ENCODE data around the gene POC1A.
A peak's percentile ranks its signal among the peaks of the same experiment; 100 is the strongest.

The POC1A gene

DNA sequence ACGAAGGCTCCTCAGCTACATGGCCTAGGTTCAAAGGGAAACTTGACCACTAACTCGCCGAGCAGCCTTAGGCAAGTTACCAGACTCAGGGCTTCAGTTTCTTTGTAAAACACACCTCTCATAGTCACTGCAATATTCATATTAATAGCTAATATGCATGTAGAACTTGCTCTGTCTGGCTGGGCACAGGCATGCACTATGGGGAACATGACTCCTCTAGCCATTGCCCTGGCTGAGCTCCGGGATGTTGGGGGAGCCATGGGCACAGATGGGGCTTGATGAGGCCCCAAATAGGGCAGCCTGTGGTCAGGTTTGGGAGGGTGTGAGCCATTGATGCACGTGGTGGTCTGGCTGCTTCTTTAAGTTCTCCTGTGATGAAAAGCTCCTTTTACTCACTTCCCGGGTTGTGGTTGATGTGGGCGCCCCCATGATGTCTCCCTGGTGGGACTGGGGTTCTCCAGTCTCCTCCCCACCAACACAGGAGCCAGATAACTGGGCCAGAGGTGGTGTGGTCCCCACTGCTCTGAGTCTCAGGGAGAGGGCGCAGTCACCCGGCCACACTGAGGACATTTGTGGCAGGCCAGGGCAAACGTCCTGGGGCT lies 68.4 kb downstream of the POC1A start:
- no peak for DNase-seq (ENCODE audit: low spot score)

DNA sequence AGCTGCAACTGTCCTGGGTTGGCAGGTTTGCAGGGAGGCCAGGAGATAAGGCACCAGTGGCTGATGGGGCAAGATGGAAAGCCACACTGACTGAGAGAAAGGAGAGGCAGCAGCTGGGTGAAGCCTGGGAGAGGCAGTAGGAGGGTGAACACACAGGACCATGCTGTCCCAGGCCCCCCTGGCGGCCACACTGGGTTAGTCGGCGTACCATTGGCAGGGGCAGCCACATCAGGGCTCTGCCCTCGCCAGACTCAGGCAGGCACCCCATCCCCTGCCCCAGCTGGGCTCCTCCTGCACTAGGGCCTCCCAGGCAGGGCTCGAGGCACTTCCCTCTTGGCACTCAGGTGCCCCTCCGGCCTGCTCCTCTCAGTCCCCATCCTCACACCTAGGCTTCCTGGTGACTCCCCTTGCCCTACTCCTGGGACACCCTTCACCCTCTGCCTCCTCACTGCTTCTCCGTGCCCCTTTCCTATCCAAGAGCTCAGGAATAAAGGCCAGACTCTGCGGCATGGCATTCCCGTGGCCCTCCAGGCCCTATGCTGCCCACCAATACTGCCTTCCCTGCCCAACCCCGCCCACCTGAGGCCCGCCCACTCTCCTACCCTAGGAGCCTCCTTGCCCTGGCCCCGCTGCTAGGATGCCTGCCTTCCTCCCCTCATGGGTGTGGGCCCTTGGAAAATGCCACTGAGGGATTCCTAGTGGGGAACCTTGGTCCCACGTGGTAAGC lies 69.1 kb downstream of the POC1A start:
- no peak for DNase-seq (ENCODE audit: low spot score)

DNA sequence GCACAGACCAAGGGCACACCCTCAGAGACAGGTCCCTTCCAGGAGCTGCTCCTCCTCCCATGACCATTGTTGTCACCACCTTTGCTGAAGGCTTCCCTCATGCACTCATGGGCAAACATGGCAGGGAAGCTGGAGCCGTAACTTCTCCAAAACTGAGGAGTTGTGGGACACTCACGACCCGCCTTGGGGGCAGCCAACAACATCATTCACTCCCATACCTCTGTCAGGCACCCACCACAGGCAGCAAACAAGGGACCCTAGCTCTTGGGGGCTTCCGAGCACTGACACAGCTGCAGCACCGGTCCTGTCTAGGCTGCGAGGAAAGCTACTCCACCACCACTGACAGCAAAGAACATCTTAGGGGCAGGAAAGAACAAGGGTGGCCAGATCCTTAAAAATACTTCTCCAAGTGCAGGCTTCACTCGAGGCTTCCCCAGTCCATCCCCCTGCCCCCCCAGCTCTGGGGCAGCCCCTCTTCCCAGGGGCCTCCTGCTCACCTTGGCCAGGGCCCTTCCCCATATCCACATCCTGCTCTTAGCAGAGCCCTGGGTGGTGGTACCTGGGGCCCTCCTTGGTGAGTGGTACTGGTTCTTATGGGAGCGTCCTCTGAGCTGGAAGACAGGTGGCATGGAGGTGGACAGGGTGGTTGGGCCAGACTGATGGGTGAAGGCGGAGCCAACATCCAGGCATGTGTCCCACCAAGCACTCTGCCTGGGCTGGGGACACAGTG lies 69.8 kb downstream of the POC1A start:
- no peak for DNase-seq (ENCODE audit: low spot score)

DNA sequence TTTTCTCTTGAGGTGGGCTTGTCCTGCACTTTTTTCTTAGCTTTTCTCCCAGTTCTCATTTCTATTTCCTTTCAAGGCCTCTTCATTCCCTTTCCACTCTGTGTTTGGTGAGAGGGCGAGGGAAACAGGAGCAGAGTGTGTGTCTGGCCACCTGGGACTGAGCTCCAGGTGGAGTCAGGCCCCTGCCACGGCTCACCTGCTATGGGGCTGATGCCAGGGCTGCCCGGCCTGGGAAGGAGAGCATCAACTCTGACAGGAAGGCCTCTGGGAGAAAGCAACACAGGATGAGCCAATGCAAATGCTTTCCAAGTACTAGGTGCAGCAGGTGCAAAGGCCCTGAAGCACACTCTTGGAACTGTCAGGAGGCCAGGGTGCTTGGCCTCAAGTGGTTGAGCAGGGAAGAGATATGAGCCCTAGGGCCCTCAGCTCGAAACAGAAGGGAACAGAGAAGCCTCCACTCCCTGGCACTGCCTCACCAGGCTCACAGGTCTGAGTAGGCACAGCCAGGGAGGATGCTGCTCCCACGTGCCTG lies 70.6 kb downstream of the POC1A start:
- DNase-seq (ENCODE audit: low spot score), result no peak

DNA sequence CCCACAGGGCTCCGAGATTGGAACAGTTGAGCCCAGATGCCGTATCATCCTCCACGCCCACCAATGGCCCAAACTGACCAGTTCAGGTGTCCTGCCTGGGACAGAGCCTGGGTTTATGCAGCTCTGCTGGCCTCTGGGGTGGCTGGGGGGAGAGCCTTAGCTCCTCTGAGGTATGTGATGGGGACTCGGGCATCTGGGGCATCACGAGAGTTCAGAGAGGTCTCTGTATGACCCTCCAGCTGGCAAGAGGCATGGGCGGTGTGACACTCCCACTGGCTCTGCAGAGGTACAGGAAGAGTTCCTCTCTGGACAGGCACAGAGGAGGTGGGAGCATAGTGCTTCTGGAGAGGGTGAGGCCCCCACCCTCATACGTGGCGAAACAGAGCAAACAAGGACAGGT lies 71.3 kb downstream of the POC1A start:
- DNase-seq (ENCODE audit: low spot score), result no peak

DNA sequence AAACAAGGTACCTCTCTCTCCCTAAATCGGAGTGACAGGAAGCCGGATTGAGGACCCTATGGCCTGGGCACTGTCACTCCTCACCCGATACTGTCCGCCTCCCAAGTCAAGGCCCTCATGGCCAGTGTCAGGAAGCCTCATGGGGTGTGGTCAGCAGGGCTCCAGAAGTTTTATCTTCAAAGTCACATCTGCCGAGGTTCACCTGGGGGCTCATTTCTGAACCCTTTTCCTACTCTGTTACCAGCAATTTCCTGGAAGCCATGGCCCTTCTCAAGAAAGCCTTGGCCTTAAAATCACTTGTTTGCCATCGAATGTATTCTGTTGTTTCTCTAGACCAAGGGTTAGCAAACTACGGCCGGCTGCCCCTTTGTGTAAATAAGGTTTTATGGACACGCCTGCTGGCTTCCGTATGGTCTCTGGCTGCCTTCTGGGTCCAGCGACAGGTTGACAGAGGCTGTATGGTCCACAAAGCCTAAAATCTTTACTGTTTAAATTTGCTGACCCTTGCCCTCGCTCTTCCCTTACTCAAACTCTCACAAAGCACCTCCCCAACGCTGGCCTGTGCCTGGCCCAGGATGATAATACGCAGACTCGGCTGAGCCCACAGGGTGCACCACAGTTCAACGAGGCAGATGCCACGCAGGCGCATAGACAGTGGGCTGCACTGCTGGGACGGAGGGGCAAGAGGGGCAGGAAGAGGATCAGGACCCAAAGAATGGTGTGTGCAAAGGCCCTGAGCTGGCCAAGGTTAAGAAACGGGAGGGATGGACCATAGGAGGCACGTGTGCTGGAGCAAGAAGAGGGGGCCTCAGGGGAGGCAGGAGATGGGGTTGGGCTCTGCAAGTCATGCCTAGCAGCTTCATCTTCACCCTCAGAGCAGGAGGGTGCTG lies 73.1 kb downstream of the POC1A start:
- DNase-seq (ENCODE audit: low spot score), result no peak

DNA sequence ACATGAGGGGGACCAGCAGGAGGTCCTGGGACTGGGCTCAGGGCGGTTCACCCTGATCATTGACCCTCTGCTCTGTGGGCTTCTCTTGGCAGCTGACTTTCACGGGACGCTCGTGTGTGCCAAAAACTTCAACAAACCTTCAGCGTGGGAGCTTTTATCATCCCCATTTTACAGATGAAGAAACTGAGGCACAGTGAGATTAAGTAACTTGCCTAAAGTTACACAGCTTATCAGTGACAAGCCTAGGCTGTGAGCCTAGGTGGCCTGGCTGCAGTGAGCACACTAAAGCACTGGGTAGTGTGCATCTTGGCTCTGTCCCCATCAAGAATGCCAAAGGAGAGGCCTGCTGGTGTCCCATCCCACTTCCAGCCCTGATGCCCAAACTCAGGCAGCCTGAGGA lies 74.3 kb downstream of the POC1A start:
- DNase-seq (ENCODE audit: low spot score), result no peak

DNA sequence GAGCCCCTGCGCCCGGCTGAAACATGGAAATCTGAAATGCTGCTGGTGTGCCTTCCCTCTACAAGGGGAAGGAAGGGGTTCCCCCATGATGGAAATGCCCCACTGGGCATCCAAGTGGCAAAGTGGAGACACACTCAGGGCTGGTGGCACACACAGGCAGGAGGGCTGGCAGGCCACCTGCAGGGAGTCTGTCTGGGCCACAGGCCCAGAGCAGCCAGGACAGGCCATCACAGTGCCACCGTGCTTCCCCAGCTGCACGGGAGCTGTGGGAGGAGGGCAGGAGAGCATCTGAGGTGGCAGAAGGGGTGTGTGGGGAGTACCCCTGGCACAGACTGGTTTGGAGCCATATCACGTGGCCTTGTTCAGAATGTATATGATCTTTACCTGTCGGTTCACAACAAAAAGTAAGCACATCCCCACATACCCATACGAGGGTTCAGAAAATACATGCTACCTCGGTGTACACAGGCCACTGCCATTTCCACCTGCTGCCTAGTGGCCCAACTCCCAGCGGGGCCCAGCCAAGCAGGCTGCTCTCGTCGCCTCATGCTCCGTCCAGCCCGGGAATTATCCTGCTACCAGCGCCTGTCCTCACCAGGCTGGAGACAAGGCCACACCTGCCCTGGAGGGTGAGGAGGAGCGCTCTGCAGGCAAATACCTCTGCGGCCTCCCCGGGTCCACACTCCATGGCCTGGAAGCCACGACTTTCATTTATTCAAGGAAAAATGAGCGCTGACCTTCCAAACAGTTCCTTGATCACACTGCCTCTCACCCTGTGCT lies 75.3 kb downstream of the POC1A start:
- no peak for DNase-seq (ENCODE audit: low spot score)

DNA sequence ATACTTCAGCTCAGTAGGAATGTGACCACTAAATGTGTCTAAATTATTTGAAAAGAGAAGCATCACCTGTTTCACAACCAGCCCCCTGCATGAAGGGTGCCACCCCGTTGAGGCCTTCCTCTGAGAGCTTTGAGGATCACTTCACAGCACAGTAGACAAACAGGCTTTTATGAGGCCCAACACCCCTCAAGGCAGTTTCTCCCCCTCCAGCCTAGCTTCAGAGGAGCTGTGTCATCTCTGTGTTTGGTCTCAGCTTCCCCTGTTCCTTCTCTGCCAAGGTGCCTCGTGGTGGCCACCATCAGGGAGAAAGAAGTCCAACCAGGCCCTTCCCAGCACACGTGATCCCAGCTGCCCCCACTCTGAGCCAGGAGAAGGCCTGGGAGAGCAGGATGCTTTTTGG lies 76.3 kb downstream of the POC1A start:
- DNase-seq (ENCODE audit: low spot score), result no peak

DNA sequence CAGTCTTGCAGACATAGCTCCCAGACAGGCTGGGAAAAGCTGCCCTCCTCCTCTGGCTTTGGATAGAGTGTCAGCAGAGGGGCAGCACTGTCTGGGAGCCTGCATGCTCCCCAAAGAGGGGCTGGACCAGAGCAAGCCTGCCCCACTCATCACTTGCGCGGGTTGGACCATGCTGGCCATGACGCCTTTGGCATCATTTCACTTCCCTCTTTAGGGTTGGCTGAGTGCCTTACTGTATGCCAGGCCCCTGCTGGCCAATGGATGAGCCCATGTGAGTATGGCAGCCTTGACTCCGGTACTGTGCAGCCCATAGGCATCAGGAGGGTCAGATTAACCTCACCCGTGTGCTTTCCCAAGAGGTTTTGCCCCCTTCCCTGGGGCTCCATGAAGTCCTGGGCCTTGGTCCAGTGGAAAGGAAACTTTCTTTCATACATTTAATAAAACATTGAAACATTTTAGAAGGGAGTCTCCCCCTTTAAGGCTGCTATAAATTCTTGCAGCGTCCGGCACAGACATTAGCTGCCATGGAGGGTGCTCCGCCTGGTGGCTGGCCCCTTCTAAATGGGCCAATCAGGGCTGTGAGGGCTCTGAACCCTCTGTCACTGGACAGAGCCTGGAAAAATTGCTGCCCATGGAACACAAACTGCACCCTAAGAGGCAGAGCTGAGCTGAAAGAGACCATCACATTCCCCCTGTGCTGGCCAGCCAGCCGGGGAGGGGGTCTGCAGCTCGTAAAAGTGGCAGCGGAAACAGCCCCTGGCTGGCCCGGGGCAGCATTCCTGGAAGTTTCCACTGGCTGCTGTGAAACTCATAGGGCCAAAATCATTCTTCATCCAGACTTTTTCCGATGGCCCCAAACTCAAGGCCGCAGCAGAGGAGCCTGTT lies 77.1 kb downstream of the POC1A start:
- peak; percentile 14 for DNase-seq (ENCODE audit: low spot score)

DNA sequence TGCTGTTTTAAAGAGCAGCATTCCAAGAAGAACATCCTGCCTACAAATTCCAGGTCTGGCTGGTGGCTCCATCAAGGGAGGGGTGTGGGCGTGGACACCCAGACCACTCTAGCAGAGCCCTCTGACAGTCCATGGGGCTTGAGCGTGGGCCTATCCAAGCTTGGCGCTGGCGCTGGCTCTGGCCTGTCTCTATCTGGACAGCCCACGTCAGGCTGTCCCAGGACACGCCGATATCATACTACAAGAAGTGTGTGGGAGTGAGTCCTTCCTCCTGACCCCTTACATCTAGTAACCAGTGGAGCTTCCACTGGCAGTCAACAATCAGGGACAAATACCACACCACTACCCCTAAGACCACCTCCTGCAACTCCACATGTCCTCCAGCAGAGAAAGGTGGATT lies 80.7 kb downstream of the POC1A start:
- no peak for DNase-seq (ENCODE audit: low spot score)

DNA sequence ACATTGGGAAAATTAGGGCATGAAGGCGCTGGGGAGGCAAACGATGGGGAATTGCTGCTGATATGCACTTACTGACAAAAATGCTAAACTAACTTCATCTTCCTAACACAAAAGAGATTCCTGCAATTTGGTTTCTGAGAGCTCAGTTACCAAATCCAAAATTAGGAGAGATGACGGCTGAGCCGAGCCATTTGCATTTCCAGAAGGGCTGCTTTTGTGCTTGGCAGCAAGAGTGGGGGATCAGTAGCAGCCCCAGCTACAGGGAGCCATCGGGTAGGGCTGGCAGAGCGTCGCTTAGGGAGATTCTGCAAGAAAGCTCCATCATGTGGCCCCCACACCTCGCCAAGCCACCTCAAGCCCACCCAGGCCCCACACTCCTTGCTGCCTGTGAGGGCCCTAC lies 81.8 kb downstream of the POC1A start:
- DNase-seq (ENCODE audit: low spot score), result no peak

DNA sequence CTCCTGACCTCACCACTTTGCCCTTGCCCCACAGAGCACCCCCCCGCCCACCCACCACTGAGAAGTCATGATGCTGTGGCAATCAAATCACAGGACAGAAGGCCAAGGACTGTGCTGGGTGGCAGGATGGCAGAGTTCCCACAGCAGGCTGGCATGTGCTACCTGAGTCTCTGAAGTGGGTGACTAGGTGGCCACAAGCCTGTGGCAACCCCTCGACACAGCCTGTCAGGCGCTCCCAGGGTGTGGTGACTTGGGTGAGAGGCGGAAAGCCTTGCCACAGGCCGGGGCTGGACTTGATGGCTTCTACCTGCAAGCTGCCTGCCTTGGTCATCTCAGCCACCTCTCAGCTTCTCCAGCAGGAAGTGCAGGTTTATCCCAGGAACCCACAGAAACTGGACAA lies 82.2 kb downstream of the POC1A start:
- no peak for DNase-seq (ENCODE audit: low spot score)

DNA sequence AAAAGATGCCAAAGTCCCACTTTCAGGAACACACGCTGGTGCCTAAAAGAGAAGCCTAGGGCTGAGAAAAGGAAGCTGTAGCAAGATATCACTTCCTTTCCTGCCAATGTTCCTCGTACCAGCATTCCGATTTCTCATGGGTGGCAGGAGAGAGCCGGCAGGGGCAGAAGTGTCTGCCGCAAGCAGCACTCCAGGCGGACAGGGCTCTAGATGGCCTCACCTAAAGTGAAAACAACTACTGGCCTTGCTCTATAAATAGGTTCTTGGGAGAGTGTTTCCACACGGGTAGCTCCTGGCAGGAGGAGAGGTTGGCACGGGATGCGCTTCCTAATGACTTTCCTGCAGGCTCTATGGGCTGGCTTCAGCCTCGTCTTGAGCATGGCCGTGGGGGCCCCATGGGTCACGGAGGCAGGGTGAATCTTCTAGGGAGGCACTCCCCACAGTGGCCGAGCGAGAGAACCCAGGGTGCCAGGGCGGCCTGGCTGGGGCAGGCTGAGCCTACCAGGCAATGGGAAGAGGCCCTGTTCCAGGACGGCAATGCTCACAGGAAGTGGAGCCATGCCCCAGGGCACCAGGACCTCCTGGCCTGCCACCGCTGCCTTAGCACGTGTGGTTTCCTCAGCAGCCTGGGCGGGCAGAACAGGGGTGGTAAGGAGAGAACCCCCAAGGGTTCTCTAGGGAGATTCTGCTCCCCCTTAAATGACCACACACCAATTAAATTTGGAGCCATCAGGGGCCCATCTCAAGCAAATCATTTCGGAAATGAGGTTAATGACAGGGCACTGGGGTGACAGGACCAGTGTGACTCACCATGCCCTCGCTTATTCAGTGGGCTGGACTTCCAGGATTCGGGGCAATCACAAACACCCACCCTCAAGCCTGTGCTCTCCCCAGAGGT lies 83.2 kb downstream of the POC1A start:
- DNase-seq (ENCODE audit: low spot score), result peak; percentile 67

DNA sequence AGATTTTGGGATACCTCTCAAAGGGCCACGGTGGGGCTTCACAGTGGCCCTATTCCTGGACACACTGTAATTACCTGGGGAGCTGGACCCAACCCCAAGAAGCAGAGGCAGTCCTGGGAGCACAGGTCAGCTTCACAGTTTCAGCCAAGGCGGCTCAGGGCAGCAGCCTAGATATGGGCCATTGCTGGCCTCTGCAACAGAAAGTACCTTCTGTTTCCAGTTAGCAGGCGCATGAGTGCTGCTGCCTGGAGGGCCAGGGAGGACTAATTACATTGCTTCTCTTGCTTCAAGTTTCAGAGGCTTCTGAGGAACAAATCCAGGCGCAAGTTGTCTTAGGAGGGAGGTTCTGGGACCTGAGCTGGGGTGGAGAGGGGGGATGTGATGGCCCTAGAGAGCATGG lies 84.4 kb downstream of the POC1A start:
- no peak for DNase-seq (ENCODE audit: low spot score)

DNA sequence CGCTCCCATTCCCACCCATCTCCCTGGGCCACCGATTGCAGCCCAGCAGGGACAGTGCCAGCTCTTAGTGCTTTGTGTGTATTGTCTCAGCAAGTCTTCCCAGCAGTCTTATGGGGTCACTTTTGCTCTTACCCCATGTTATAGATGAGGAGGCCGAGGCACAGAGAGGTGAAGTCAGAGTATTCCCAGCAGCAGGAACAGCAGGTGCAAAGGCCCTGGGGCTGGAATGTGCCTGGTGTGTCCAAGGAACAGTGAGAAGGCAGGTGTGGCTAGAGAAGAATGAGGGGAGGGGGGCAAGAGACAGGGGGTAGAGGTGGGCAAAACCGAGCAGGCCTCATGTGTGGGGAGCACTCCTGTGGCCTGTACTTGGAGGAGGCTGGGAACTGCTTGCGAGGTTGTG lies 85.1 kb downstream of the POC1A start:
- no peak for DNase-seq (ENCODE audit: low spot score)

DNA sequence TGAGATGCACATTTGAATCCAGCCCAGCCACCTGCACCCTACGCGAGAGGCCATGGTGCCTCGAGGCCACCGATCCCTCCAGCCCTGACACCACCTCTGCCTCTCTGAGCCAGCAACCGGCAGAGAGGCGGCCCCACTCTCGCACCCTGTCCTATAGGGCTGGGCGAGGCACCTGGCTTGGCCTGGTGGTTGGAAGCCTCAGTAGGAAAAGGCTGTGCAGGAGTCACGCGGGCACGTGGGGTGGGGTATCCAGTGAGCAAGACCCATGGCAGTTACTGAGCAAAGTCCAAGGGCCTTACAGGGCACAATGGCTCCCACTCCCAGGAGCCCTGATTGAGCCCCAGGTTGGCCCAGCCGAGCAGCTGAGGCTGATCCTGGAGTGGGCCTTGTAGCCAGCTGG lies 85.5 kb downstream of the POC1A start:
- DNase-seq (ENCODE audit: low spot score), result no peak

DNA sequence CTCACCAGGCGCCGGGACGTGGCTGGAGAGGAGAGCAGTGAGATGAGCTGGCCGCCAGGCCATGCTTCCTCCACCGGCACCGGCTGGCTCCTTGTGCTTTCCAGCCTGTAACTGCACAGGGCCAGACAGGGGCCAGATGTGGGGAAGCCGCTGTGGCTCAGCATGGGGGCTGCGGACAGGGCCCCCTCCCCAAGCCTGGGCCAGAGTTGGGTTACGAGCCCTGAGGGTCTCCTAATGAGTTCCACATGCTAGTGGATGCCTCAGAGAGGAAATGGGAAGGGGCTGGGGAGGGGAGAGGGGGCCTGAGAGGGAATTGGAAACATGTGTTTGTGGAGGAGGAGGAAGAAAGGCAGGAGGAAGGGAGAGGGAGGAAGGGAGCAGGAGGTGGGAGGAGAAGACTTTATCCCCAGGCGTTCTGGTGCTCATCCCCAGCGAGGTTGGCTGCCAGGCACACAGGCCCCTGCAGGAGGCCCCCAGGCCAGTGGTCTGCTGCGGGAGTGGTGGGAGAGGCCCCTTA lies 86.1 kb downstream of the POC1A start:
- no peak for DNase-seq (ENCODE audit: low spot score)

DNA sequence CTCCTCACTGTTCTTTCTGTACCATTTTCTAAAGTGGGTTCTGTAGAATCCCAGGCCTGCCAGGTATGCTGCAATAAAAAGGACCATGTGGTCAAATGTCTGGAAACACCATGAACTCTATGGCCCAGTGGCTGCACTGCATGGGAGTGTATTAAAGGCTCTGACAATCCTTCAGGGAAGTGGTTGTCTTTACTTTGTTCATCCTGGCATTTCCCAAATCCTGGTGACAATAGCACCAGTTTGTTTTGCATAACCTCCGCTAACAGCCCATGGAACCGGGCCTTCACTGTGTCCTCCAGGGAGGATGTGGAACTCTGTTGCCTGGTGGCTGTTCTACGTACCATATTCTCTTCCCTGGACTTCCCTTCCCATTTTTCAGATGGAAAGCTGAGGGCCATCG lies 86.7 kb downstream of the POC1A start:
- no peak for DNase-seq (ENCODE audit: low spot score)

Data from Ammon's horn (tissue), 1 donor.